HG02970 (cell line): ENCODE data around the gene POLR1A.

Experiments used
- ATAC-seq: cut with Tn5 transposase; IDR thresholded peaks from one replicate; pipeline ENCODE4 v1.9.1; 2021; ENCODE audit warnings: mild to moderate bottlenecking, moderate library complexity, moderate number of reproducible peaks; ENCODE audit not compliant: unreplicated experiment, low FRiP score

Gene POLR1A

GRCh38 chr2:86039178-86039962 is 66.3 kb downstream of the POLR1A start:
- ATAC-seq = no peak

DNA sequence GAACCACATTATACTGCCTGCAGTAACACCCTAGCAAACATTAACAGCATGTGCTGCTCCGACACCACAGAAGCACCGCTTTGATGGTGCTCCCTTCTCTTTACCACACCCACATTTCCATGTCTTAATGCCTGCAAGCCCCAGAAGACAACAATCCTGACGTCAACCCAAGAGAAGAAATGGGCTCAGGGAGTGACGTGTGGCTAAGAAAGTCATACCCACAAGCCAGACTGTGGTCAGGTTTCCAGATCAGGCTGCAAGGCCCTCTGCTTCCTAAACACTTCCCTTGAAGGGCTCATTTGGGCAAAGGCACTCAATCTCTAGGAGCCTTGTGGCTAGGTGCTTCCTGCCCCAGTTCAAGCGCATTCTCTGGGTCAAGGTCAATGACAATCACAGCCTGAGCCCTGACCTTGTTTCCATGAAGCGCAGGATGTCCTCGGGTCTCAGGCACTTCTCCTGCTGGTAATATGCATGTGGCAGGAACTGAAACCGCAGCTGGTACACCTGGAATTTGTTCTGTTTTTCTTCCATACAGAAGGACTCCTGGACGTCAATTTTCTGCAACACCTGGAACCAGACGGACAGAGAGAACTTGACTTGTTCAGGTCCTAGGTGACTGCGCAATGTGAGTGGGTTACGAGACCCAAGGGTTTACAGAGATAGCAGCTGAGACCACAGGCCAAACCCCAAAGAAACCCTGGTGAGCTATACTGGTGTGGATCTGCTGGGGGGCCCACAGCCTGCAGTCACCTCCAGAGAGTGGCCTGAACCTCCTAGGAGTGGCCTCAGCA is 67.2 kb downstream of the POLR1A start:
- ATAC-seq = no peak

- ATAC-seq = no peak
Observed at GRCh38 chr2:86037795-86038192, 67.9 kb downstream of the POLR1A start.

- ATAC-seq = no peak
Observed at GRCh38 chr2:86037141-86037794, 68.4 kb downstream of the POLR1A start.

DNA sequence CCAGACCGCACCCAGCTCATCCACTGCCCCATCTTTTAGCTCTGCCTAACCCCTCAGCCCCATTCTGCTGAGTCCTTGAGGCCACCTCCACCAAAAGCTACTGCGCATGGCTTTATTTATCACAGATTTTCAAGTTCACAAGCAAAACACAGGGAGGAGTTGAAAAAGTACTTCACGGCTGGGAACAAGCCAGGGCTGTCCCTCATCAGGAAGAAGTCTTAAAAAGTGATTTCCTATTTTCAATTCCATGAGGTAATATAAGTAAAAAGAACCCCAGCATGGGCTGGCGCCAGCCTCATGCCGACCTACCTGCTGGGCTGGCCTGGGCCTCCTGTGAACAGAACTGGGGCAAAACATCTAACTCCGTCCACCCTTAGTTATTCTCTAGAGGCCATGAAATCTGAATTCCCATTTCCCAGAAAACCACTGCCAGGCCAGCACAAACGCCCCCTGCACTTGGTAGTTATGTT is 69.0 kb downstream of the POLR1A start:
- no peak for ATAC-seq

GRCh38 chr2:86035883-86036668 is 69.6 kb downstream of the POLR1A start:
- ATAC-seq = peak; percentile 56

DNA sequence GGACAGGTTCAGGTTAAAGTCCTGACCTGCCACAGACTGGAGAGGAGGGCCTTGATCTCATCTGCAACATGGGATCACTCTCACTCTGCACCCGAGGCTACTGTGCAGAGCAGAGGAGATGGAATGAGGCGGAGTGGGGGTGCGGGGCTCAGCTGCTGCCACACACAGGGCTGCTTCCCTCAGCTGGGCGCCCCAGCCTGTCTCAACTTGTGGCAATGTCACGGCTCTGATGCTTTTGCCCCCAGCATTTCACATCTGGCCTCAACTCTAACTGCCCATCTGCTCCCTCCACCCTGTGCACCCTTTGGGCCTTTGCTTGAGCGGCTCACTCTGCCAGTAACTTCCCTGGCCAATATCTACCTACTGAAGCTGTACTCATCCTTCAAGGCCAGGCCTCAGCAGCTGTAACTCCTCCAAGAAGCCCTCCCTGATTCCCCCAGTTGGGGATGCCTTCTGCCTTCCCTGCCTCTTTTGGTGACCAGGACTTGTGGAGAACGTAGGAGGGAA is 70.3 kb downstream of the POLR1A start:
- ATAC-seq = no peak

DNA sequence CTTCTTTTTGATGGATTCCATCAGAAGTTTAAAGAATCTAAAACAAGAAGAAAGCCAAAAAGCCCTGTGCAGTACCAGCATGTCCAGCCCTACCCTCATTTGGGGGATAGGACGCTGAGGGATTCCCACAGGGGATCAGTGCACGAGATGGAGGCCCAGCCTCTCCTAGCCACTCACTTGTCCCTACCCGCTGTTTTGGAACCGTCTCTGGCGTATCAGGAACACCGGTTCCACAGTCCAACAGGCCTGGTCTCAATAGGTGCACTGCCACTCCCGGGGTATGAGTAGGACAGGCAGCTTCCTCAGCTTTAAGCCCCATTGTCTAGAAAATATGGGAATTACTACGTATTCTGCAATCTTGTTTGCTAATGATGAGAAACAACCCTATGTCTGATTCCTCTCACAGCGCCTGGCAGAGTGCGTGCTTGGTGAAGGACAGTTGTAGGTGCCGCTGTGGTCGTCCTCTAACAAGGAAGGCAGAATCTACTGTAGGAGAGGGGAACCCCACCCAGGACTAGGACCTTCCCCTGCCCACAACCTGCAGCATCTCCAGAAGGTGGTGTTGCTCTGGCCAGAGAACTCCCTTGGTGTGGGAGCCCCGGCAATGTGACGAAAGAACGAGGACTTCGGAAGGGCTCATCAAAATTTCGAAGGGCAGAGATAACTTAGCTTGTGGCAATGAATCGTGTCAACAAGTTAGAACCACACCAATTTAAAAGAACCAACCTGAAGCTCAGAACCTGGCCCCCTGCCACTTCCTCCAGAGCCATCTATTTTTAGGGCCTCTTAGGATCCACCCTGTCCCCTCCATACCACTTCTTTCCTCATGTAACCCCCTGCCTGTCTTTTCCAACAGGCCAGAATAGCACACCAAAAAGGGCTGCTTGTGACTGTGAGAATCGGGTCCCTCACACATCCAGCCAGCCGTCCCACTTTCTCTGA is 71.7 kb downstream of the POLR1A start:
- ATAC-seq = no peak

DNA sequence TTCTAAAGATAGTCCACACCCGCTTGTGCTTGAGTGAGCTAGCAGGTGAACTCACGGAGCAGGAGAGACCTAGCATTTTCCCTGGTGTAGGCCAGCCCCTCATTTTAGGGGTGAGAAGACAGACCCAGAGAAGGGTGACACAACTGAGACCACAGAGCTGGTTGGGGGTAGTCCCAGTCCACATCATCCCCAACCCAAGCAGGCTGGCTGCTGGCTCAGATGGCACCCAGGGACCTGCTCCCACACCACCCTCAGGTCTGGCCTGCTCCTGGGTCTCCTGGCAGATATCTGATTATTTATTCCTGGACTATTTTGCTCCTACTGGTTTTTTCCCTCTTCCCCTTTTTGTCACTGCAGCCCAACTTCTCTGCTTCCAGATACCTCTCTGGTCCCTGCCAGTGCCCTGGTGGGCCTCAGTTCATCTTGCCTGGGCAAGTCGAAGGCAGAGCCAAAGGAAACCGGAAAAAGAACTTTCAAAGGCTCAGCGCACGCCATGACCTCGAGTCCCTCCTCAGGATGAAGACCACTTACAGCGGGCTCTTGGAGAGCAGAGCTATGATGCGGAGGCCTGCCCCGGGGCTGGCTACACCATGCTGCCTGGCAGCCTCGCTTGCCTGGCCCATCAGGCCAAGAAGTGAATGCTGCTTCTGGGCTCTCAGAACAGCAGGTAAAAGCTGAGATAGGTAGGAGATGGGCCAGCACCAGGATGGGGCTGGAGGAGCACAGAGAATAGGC is 72.7 kb downstream of the POLR1A start:
- no peak for ATAC-seq

- ATAC-seq = no peak
Observed at GRCh38 chr2:86031606-86032005, 74.1 kb downstream of the POLR1A start.

- no peak for ATAC-seq
Observed at GRCh38 chr2:86031151-86031550, 74.5 kb downstream of the POLR1A start.

DNA sequence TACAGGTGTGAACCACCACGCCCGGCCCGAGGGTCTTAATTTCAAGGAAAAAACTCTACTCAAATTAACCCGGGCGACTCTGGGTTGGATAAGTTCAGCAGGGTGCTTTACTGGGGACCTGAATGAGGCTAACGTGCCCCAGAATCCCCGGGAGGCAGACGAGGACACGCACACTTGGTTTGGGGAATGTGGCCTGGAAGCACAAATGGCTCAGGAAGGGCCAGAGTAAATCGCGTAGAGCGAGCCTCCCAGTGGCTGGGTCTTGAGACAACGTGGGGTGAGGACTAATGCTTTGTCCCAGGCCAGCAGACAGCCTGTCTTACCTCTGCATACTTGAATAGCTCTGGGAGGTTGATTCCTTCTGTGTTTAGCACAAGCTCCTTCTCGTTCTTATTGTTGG is 75.8 kb downstream of the POLR1A start:
- no peak for ATAC-seq

DNA sequence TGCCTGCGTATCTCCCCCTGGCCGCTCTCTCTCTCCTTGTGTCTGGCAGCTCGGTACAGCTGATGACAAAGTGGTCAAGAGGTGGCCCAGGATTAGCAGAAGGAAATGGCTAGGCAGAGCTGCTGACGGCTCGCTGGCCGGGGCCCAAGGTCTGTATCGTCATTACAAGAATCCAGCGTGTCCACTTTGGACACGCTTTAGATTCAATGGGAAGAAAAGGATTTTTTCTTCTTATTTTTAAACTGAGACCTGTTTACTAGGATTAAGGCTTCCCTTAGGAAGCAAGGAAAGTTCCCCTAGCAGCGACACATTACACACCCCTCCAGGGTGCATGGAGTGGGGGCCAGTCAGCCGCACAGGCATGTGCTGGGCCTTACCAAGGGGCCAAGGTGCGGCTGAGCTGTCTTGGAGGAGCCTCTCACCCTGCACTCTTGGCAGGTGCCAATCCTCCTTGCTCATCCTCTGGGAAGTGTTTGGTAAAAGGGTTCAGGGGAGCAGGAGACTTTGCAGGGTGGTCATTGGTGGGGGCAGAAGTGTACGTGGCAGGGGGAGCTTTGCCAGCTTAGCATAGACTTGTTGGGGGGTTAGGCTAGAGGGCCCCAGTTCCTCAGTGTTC is 76.8 kb downstream of the POLR1A start:
- ATAC-seq = no peak

- ATAC-seq = no peak
Observed at GRCh38 chr2:86027922-86028765, 77.5 kb downstream of the POLR1A start.

DNA sequence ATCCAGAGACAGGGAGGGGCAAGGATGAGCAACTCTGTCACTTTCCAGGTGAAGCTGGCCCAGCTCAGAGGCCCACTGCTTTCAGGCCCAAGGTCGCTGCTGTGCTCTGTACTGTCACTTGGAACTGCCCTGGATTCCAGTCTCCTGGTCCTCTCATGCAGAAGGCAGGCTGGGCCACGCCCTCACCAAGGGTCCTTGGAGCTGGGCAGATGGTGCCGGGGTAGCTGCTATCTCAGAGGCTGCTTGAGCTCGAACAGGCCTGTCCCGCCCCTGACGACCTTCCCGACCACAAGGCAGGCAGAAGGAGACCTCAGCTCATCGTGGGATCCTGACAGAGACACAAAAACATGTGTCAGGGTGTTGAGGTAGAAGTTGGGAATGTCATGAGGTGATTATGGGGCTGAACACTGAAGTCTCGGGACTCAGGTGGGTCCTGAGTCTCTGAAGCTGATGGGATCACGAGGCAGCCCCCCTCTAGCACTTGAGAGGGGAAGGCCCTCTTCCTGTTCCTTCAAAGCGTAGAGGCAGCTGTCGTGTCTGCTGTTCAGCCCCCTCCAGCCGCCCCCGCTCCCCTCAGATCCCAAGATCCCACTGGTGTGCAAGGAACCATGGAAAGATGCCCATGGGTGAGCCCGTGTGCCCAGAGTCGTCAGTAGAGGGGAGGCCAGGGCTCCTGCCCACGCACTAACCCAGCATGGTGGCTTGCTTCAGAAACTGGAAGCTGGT is 78.3 kb downstream of the POLR1A start:
- ATAC-seq = no peak

DNA sequence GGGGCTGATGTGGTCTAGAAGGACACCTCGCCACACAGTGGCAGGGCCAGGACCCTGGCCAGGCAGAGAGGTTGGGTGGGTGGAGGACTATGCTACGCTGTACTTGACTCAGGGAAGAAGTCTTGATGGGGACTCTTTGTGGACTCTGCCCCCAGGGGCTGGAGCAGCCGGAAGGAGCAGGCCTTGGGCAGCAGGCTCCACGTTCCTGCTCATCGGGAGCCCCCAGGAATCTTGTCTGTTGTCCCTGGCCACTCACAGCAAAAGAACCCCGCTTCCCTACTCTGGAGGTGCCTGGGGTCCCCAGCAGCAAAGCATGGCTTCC is 79.0 kb downstream of the POLR1A start:
- no peak for ATAC-seq
